ENCODE data around the gene PLEKHD1.

DNA sequence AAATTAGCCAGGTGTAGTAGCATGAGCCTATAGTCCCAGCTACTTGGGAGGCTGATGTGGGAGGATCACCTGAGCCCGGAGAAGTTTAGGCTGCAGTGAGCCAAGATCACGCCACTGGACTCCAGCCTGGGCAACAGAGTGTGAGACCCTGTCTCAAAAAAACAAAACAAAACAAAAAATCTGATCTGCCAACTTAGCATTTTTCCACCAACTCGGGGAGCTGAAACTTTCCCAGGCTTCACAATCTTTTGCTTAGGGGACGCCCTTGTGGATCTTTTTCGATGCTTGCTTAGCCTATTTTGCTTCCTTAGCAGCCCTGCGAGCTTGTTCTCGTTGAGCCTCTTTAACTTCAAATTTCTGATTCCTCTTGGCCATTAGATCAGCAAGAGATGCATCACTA, 76.3 kb downstream of the PLEKHD1 start:
- TF ChIP-seq, protein P1, sequence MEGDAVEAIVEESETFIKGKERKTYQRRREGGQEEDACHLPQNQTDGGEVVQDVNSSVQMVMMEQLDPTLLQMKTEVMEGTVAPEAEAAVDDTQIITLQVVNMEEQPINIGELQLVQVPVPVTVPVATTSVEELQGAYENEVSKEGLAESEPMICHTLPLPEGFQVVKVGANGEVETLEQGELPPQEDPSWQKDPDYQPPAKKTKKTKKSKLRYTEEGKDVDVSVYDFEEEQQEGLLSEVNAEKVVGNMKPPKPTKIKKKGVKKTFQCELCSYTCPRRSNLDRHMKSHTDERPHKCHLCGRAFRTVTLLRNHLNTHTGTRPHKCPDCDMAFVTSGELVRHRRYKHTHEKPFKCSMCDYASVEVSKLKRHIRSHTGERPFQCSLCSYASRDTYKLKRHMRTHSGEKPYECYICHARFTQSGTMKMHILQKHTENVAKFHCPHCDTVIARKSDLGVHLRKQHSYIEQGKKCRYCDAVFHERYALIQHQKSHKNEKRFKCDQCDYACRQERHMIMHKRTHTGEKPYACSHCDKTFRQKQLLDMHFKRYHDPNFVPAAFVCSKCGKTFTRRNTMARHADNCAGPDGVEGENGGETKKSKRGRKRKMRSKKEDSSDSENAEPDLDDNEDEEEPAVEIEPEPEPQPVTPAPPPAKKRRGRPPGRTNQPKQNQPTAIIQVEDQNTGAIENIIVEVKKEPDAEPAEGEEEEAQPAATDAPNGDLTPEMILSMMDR (conservative IDR thresholded peaks at IDR 0.05 in 1 of 2, IDR thresholded peaks at IDR 0.05 in 1 of 2; ENCODE audit: extremely low read depth in 1 of 2, insufficient read depth in 1 of 2, low read depth in 1 of 2, low read length in 2 of 2): no peak
- TF ChIP-seq EZH2 (IDR thresholded peaks at IDR 0.05; ENCODE audit: borderline replicate concordance, low read length): no peak

All from mammary epithelial cell (primary cell).